CD4-positive, alpha-beta T cell treated with Interferon alpha-2 for 1 hour (primary cell): ENCODE data around the gene GTF2H4.
A peak's percentile ranks its signal among the peaks of the same experiment; 100 is the strongest.

Experiments
- DNase-seq, 2 donors: peaks; one replicate each; pipeline ENCODE4 v3.0.0-alpha.2; 2020 to 2022

The GTF2H4 gene

DNA sequence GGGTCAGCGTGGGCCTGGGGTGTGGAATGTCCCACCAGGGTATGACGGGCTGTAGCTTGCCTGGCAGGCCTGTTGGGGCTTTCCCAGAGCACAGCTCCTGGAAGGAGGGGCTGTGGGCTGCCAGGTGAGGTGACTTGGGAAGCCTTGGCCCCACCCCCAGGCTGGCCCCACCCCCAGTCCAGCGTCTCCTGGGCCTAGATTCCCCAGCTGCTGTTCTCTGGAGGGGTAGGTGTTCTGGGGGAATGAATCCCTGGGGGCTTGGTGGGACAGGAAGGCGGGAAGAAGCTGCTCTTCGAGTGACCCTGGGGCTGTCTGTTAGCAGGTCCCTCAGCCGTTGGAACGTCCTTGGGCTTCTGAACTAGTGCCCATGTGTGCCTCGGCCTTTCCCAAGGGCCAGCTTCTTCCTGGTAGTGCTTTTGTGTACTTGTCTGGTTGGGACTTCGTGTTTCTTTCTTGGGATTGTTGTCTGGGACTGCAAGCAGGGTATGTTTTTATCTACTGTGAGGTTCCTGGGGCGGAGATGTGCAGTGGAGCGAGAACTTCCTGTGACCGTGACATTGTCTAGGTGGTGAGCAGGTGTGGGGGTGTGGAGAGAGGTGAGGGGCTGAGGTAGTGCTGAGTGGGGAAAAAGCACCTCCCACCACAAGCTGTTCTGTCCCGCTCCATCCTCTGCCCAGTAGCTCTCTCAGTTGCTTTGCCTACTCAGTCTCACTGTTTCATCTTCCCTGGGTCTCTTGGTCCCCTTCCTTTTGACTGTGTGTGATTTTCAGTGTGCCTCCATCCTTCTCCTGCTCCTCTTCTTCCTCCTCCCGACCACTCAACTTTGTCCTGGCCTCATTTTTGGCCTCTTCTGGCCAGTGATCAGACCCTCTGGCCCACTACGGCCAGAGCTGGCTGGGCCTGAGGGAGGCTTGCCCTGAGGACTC lies 25.0 kb upstream of the GTF2H4 start:
- peak in 1 of 2 donors; percentile 19 for DNase-seq

DNA sequence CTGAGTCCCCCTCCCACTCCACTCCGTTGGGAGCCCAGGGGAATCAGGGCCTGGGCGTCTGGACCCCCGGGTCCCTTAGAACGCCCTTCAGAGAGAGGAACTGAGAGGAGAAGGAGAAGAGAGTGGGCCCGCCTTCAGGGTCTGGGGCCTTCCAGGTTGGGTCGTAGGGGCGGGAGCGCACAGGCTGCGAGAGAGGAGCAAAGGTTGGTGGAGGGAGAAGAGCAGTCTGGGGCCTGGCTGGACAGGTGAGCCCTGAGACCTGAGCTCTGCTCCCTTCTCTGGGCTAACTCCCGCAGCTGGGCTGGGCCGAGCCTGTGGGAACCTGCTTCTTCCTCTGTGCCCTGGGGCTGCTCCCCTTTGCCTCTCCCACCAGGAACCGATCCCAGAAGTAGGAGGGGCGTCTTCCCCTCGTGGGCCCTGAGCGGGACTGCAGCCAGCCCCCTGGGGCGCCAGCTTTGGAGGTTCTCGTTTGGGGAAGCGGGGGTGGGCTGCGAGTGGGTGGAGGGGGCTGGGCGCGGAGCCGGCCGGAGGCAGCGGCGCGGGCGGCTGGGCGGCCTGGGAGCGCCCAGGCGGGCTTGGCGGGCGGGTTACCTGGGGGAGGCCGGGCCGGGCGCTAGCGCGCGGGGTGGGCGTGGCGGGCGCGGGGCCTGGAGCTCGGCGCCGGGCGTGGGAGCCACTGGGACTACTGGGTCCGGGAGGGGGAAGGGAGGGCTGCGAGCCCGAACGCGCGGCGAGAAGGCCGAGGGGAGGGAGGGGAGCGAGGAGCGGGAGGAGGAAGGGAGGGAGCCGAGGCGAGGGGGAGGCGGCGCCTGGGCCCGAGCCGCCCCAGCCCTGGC lies 24.1 kb upstream of the GTF2H4 start, which contains the start of gene DDR1:
Gene DDR1 (plus strand): TSS at position 835 of the 836 bp plus-strand sequence. CDS start 4,211 bp downstream, outside the sequence.
- peak; percentile 36 to 64 for DNase-seq

DNA sequence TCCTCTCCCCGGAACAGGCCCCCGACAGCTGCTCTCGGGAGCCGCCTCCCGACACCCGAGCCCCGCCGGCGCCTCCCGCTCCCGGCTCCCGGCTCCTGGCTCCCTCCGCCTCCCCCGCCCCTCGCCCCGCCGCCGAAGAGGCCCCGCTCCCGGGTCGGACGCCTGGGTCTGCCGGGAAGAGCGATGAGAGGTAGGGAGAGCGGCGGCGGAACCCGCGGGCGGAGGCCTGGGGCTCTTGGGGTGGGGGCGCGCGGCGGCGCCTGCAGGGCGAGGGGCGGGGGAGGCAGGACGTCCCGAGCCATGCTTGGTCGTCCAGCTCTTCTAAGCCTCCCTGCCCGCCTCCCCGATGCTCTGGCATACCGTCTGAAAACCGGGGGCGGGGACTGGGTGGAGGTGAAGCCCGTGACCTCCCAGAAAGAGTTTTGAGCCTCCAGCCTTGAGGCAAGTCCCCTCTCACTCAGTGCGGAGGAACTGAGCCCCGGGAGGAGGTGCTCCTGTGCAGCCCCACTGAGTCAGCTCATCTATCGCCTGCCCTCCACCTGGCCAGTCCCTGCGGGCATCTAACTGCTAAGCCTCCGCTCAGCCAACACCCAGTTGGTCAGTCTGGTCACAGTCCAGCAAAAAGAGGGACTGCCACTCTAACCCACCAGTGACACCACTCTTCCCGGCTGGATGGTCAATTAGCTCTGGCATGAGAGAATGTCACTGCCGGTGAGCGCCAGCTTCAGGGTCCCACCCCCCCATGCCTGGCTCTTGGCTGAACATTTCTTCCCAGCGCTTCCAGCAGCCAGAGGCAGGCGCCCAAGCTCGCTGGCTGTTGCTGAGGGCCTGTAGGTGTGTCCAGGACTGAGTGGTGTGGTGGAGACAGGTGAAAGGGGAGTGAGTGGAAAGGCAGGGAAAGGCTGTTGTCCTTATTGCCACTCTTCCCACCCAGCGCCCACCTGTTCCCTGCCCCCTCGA lies 23.2 kb upstream of the GTF2H4 start:
- peak; percentile 34 to 40 for DNase-seq

DNA sequence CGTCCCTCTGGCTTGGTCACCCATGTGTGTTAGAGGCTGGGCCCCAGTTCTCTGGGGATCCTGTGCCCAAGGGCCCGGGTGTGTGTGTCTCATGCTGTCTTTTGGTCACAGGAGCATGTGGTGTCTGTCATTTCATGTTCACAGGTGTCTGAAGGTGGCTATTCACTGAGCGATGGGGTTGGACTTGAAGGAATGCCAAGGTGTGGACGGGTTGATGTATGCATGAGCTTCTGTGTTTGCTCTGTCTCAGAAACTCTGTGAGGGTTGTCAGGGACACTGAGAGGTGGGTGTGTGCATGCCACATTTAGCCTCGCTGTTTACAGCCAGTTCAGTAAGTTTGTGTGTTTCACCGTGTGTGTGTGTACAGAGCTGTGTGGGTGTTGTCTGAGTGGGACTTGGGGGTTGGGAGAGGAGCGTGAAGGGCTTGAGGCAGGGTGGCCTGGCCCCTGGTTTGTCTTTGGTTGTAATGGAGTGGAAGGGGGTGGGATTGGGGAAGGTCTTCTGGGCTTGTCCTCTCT lies 22.5 kb upstream of the GTF2H4 start:
- DNase-seq, result no peak

DNA sequence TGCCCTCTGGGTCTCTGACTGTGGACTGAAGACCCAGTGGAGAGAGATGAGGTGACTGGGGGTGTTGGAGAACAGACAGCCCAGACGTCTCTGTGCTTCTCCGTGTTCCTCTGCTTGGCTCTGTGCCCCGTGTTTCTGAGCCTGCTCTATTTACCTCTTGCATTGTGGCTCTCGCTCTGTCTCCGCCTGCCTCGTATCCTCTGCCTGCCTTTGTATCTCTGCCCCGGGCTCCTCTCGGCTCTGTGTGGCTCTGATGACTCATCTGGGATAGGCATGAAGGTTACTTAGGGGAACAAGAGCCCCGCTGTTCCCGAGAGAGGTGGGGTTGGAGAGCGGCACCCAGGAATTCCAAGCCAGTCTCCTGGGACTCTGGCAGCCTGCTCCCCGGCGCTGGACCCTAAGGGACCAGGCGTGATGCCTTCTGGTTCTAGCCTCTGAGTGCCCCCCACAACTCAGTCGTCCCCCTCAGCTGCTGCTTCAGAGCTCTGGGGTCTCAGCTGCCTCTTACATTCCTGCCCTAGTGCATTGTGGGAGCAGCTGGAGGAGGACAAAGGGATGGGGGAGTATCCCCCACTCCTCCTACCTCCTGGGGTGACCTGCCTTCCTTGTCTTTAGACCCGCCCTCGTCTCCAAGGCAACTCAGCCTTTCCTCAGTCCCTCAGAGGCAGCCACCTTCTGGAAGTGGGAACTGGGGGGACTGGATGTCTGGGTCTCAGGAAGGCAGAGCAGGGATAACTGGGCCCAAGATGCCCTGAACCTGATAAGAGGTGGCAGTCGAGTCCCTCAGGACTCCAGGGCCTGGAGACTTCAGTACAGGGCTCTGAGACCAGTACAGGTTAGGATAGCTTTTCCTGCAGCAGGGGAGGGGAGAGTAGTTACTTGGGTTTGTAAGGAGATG lies 21.8 kb upstream of the GTF2H4 start:
- DNase-seq, result no peak

DNA sequence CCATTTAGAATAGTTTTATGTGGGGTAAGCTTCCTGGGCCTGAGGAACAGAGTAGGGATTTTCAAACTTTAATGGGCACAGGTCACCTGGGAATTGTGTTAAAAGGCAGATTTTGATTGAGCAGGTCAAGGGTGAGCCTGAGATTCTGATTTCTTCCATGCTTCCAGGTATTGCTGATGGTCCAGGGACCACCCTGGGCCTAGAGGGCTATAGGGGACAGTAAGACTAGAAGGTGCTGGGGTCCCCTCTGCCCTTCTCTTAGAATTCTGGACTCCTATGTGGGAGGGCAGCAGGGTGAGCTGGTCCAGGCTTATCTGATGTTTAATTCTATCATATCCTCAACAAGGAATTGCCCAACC lies 21.1 kb upstream of the GTF2H4 start:
- DNase-seq, result no peak

DNA sequence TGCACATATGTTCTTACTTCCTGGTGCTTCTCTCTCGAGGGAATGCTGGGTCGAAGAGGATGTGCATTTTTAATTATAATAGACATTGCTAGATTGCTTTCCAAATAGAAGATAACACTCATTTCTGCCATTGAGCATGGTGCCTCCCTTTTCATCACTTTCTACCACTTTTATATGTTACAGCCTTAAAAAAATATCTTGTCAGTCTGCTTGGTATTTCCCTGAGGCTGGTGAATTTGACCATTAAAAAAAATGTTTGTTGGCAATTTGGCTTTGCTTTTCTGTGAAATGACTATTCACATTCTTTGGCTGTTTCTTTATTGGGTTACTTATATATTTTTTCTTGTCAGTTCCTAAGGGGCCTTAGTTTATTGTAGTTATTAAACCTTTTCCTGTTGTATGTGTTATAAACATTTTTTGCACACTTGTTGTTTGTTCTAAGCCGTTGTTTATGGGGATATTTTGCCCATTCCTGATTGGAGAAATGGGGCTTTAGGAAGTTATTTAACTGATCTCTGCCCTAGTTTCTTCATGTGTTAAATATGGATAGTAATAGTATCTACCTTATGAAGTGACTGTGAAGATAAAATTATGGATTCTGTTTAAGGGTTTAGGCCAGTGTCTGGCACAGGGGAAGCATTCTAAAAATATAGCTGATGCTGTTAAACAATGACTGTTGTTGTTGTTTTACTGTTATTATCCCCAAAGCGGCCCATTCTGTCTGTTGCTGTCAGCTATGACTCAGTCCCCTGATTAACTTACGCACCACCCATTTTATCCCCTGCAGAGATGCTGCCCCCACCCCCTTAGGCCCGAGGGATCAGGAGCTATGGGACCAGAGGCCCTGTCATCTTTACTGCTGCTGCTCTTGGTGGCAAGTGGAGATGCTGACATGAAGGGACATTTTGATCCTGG lies 19.8 kb upstream of the GTF2H4 start:
- DNase-seq, result no peak

DNA sequence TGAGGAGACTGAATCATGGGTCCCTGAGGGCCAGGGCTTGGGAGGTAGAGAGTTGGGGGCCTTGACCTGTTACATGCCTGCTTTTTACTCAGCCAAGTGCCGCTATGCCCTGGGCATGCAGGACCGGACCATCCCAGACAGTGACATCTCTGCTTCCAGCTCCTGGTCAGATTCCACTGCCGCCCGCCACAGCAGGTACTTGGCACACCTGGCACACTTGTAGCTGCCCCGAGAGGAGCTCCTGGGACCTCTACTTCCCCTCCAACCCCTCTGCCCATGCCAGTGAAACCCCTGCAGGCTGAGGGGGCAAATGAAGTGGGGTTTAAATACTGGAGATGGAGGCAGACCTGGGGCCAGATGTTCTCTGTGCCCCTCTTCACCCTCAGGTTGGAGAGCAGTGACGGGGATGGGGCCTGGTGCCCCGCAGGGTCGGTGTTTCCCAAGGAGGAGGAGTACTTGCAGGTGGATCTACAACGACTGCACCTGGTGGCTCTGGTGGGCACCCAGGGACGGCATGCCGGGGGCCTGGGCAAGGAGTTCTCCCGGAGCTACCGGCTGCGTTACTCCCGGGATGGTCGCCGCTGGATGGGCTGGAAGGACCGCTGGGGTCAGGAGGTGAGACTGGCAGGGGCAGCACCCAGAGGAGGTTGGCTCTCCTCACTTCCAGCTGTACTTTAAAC lies 19.1 kb upstream of the GTF2H4 start:
- no peak for DNase-seq

DNA sequence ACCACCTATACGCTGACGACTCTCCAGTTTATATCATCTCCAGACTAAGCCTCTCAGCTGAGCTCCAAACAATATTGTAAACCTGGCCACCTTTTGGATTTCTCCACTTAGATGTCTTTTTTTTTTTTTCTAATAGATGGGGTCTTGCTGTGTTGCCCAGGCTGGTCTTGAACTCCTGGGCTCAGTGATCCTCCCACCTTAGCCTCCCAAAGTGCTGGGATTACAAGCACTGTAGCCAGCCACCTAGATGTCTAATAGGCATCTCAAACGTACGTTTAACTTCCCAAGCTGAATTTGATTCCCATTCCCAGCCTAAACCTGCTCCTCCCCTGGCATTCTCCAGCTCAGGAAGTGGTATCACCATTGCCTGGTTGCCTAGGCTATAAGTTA lies 18.5 kb upstream of the GTF2H4 start:
- DNase-seq, result no peak

DNA sequence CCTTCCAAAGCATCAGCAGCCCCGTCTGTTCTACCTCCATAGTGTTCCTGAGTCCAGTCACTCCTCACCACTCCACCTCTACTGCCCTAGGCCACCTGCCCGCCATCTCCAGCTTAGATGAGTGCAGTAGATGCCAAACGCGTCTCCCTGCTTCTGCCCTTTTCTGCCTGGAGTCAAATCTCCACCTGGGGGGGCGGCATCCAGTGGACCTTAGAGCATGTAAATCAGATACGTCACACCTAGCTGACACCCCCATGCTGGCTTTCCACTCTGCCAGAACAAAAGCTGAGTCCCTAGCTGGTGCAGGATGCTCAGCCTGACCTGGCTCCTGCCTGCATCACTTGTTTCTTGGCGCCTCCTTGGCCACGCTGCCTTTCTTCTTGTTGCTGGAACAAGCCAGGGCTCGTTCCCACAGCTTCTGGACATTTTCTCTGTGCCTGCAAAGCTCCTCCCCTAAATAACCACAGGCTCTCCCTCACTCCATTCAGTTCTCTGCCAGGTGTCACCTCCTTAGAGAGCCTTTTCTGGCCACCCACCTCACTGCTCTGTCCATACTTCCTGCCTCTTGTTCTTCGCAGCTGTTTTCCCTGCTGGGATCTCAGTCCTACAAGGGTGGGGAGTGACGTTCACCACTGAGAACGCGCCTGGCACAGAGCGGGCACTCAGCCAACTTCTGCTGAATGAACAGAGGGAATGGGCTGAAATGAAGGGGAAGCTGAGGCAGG lies 17.9 kb upstream of the GTF2H4 start:
- DNase-seq, result no peak

DNA sequence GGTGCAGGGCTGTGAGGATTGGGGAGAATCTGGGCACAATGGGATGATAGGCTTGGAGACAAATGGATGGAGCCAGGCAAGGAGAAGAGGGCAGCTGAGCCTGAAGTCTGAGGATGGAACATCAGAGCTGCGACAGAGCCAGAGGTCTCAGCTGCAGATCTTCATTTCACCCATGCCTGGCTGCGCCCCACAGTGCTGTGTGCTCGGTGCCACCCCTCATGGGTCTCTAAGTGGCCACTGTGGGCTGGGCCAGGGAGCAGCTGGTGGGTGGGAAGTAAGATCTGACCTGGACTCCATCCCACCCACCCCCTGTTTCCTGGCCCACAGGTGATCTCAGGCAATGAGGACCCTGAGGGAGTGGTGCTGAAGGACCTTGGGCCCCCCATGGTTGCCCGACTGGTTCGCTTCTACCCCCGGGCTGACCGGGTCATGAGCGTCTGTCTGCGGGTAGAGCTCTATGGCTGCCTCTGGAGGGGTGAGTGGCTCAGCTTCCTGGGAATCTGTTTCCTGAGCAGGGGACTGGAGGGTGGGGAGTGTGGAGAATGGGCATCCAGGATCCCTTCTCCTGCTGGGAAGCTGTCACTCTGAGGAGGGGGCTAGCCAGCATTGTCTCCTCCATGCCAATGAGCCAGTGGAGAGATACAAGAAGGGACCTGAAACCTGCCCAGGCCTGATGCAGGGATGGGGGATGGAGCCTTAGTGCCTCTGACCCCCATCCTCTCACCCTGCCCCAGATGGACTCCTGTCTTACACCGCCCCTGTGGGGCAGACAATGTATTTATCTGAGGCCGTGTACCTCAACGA lies 17.2 kb upstream of the GTF2H4 start:
- no peak for DNase-seq

DNA sequence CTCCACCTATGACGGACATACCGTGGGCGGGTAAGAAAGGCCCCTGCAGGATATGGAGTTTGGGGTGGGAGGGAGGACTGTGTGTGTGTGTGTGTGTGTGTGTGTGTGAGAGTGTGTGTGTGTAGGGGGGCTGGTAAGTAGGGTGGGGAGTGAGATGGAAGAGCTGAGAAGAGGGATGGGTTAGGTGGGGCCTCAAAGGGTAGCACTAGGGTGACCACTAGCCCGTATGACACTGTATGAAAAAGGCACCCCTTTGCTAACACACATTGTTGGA lies 16.6 kb upstream of the GTF2H4 start:
- DNase-seq, result no peak

DNA sequence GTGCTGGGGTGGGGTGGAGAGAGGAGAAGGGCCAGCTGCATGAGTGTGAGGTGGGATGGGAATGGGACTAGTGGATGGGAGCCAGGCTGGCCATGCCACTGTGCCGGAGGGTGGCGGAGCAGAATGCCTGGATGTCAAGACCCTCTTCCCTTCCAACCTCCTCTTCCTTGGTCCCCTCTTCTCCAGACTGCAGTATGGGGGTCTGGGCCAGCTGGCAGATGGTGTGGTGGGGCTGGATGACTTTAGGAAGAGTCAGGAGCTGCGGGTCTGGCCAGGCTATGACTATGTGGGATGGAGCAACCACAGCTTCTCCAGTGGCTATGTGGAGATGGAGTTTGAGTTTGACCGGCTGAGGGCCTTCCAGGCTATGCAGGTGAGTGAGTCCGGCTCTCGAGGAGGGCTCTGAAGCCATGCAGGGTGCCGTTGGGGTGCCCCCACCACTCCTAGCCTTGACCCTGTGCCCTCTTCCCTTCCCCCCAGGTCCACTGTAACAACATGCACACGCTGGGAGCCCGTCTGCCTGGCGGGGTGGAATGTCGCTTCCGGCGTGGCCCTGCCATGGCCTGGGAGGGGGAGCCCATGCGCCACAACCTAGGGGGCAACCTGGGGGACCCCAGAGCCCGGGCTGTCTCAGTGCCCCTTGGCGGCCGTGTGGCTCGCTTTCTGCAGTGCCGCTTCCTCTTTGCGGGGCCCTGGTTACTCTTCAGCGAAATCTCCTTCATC lies 16.0 kb upstream of the GTF2H4 start:
- DNase-seq, result no peak

DNA sequence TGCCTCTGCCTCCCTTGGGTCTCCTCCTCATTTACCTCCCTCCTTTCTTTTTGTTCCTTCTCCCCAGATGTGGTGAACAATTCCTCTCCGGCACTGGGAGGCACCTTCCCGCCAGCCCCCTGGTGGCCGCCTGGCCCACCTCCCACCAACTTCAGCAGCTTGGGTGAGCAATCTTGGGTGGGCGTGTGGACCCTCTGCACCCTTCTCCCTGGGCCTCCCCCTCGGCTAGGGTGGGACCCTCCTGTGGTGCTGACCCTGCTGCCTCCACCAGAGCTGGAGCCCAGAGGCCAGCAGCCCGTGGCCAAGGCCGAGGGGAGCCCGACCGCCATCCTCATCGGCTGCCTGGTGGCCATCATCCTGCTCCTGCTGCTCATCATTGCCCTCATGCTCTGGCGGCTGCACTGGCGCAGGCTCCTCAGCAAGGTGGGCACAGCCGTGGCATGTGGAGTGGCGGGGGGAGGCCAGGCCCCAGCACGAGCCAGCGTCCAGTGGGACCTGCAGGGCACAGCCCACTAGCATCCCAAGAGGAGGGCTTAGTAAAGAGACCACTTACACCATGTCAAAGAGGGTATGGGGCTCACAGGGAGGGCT lies 14.9 kb upstream of the GTF2H4 start:
- DNase-seq, result no peak

DNA sequence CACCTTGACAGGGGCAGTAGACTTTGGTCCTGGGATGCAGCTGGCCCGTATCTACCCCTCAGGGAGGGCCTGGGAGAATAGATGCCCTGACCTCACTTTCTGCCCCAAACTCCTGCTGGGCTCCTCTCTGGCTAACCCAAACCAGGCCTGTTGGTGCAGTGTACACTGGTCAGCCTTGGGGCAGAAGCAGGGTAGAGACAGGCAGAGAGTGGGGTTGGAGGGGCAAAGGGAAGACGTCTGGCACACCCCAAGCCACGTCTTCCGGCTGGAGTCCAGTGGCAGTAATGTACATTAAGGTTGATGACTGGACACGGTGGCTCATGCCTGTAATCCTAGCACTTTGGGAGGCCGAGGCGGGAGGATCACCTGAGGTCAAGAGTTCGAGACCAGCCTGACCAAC lies 14.3 kb upstream of the GTF2H4 start:
- no peak for DNase-seq

DNA sequence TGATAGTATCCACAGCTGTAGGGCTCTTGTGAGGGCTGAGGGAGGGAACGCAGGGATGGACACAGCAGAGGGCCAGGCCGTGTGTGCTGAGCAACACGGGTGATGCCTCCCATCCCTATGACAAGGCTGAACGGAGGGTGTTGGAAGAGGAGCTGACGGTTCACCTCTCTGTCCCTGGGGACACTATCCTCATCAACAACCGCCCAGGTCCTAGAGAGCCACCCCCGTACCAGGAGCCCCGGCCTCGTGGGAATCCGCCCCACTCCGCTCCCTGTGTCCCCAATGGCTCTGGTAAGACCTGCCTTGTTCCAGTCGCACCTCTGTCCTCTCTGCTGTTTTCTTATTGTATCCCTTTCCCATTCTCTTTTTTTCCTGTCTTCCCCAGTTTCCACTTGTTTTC lies 13.6 kb upstream of the GTF2H4 start:
- DNase-seq, result no peak

DNA sequence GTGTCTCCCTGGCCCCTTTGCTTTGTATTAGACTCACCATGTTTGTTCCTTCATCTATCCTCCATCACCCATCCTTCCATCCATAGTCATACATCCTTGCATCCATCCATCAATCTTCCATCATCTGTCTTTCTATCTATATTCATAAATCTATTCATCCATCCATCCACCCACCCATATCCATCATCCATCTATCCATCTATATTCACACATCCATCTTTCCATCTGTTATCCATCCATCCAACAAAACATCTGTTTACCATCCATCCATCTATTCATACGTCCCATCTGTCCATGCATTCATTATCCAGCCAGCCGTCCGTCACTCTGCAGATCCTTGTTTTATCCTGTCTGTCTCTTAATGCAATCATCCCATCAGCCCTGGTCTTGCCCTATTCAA lies 13.1 kb upstream of the GTF2H4 start:
- DNase-seq, result no peak
